ENCODE data around the gene ANGPTL7.
"Not testable (repeated sequence)": the region's sequence is repeated elsewhere in the genome, so short reads cannot be mapped to it uniquely, and the experiment has no call there.

The ANGPTL7 gene, protein sequence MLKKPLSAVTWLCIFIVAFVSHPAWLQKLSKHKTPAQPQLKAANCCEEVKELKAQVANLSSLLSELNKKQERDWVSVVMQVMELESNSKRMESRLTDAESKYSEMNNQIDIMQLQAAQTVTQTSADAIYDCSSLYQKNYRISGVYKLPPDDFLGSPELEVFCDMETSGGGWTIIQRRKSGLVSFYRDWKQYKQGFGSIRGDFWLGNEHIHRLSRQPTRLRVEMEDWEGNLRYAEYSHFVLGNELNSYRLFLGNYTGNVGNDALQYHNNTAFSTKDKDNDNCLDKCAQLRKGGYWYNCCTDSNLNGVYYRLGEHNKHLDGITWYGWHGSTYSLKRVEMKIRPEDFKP

DNA sequence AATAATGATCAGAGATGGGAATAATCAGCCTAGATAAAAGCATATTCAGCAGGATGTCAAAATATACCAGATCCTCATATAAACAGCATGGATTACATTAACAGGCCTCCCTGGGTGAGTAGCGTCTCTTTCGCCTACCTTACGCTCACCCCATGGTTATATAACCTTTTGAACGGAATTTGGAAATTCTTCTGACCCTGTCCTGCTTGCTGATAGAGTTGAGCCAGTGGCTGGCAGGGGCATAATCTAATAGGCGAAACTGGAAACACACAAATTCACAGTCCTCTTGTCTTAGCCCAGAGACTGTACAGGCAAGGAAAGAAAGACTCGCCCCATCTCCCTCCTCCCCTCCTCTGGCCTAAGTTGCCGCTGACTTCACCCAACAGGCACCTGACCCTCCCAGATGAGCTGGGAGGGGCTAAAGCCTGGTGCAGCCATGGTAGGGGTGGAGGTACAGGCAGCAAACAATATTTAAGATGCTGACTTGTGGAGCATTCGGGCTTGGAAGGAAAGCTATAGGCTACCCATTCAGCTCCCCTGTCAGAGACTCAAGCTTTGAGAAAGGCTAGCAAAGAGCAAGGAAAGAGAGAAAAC, at the start of gene ANGPTL7:
Gene ANGPTL7 (plus strand): TSS at position 498 of the 594 bp plus-strand sequence. CDS start 225 bp downstream, outside the sequence.
- no peak for DNase-seq

DNA sequence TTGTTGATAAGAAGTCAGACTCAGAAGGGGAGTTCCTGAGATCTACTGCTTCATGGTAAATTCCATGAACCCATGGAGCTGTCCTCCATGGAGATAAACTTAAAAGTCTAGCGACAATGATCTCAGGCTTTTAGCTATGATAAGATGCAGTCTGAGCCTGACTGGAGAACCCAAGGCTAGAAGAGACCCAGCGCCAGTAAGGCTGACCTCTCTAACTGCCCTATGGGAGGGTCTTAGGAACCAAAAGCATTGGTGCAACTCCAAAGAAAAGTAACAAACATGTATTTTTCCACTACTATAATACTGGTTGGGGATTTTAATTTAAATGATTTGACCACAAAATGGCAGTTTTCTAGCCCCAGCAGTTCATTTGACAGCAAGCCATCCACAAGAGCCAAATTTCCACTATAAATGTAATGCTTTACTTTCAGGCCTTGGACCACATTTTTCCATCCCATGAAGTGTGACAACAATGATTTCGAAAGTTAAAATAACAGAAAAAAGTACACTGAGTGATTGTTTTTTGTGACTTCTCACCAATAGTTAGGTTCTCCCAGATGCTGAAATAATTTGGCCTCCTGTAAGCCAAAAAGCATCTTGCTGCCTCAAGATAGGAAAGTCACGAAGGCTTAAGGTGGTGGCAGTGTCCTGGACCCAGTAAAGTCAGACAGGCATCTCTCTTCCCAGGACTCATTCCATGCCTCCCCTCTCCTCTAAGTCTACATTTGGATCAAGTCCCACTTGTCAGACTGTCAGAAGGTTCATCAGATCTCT, 46.4 kb upstream of the ANGPTL7 start:
- DNase-seq: no peak

DNA sequence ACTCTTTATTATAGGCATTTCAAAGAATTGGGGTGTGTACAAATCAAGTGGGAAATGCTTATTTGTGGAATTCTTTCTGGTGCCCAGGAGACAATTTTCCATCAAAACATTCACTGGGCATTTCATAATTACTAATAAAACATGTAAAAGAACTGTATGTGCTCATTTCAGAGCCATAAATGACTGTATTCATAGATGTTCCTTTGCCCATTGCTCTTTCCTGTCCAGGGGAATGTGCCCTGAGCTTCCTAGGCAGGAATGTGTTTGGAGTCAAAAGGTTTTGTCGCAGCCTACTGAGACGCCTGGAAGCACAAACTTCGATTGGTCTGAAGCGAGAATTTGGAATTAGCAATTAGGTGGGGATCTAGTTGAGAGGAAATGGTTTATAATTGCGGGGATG, 45.8 kb upstream of the ANGPTL7 start:
- no peak for DNase-seq

DNA sequence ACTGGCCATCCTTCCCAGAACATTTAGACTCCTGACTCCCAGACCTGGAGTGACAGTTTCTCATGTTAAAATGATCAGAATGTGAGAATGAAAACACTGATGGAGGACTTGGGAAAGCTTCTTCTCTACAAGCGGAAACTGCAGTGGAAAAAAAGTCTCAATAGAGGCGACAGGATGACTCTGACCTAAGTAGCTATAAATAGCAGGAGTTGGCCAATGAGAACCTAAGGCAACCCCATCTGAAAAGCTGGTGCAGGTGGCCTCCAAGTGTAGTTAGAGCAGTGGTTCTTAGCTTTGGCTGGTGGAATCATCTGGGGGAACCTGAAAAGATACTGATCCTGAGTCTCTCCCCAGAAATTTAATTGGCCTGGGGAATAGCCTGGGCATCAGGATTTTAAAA, 45.2 kb upstream of the ANGPTL7 start:
- DNase-seq: no peak

DNA sequence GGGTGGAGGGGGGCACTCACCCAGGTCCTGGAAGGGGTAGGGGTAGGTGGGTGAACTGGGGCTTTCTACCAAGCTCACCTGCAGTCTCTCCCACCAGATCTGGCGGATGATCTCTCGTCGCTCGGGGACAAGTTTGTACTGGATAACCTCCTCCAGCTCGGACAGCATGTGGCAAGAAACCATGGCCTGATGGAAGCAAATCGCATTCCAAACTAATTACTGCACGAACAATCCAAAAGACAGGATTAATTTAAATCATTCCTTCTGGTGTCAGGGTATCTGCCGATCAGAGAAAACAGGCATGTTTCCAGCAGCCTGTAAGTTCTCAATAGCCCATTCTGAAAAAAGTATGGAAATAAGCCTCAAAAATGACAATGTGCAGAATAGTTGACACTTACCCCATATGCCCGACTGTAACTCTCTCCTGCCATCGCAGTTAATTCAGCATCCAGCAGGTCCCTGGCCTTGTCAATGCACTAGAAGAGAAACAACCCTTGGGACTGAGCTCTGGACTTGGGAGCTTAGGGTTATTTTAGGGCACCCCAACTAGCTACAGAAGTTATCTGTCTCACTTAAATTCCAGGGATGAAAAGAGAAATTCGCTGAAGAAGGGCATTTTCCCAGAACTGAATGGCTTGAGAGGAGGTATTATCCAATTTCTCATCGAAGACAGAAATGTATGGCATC, 44.4 kb upstream of the ANGPTL7 start:
- no peak for DNase-seq

DNA sequence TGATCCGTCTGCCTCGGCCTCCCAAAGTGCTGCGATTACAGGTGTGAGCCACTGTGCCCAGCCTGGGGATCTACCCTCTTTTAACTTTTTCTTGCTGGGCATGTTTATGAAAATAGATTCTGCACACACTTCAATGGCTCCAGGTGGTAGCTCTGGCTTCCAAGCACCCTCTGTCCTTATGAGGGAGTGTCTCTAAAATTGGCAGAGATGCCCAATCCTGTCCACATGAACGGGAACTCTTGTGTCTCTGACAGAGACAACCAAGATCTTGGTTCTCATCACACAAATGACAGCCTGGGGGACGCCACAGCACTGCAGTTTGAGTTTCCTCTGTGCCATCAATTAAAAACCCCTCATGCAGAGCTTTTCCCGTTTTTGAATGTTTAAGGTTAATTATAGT, 43.4 kb upstream of the ANGPTL7 start:
- no peak for DNase-seq

DNA sequence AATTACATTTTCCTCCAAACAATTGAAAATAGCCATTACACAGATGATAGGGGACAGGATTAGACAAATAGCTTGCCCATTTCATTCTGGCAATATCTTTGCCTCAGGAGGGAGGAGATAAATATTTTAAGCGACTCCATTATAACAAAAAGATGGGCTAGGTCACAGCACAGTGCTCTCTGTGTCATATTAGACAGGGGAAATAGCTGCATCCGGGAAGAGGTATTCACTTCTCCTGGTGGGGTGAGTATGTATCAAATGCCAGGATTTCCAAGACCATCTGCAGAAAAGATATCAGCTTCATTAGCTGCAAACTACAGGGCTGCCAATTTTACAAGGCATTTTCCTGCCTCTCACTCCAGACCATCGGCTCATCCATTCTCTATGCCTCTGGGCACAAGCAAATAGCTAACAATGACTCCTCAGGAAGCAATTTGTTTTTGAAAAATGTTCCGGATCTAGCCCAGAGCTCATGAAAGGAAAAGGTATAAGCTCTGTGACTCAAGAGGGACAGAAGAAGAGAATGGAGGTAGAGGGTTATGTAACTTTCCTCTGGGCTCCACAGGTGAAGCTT, 41.9 kb upstream of the ANGPTL7 start:
- DNase-seq: no peak

DNA sequence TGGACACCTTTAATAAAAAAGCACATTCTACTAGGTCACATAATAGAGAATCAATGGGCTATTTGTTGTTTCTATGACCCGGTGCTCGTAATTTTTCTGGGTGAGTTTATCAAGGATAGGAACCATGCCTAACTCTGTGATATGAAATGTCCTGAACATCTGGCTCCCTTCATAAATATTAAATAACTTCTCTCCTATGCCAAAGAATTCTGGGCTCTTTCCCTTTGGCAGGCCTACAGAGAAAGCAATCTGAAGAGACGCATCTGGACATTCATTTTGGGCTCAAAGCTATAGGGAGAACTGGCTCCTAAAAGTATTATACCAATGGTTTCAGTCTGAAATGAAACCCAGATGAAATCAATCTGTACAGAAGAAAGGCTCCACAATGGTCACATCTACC, 38.8 kb upstream of the ANGPTL7 start:
- no peak for DNase-seq

DNA sequence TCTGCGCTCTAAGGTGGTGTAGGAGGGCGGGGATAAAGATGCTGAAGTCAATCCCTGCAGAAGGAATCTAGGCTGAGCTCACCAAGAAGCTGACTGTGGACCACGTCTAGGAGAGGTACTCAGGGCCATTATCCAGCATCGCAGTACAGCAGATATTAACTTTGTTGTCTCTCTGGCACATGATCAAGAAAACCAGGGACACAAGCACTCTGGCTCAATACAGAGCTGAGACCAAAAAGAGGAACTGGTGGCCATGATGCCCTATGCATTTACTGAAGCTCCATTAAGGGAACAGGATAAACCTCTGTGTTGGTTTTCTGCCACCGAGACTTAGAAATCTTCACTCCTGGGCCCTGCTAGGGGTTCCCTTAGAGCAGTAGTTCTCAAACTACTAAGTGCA, 38.0 kb upstream of the ANGPTL7 start:
- DNase-seq: no peak

DNA sequence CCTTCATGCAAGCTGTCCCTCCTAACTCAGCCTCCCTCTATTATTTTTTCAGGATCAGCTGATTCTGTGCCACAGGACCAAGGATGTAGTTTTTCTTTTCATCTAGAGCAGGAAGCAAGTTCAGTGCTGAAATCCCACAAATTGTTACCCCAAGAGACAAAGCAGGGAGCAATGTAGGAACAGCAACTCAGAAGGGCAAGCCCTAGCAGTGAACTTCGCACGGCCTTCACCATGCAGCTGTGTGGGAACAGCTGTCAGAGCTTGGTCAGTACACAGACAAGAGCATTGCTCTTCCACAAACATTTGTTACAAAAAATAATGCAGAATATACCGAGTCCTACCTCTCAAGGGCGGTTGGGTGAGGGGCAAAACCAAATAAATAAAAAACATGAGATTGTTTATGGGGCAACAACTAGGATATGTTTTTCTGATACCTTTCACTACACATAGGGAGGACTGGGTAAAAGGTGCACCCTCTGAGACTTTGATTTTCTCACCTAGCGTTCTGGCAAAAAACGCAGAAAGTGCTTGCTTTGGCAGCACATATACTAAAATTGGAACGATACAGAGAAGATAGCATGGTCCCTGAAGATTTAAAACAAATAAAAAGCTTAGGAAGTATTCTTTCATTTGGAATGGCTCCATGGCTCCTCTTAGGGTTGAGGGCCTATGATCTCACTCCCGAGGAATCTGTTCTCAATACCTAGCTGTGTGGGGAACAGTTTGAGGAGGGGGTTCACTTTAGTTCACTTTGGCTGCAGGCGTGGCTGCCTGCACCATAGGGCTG, 37.1 kb upstream of the ANGPTL7 start:
- no peak for DNase-seq

DNA sequence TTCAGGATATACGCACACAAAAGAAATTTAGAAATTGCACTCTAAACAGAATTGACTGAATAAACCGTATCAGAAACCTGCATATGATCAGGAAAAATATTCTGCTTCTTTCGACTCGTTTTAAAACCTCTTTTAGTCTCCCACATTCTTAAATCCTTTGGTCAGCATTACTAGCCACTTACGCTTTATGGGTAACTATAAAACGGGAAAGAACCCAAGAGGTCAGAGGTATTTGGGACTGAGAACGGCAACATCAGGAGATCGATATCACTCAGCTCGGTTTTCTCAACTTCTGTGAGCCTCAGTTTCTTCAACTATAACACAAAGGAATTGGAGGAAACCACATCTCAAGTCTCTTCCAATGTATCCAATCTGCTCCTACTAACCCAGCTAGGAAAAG, 36.4 kb upstream of the ANGPTL7 start:
- DNase-seq: no peak

DNA sequence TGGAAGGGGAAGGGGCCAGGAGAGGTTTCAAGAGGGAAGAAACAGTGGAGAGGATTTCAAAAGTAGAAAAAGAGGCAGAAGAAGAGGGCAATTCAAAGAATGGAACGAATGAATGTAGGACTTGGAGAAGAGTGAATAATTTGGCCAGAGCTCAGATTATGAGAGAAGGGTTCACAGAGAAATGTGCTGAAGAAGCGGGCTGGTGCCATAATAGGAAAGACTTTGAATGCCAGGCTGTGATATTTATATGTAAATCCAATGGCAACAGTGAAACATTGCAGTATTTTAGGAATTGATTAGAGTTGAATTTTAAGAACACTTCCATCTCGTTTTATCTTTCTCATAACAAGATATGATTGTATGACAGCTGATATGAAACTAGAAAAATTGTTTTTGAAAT, 36.0 kb upstream of the ANGPTL7 start:
- no peak for DNase-seq

DNA sequence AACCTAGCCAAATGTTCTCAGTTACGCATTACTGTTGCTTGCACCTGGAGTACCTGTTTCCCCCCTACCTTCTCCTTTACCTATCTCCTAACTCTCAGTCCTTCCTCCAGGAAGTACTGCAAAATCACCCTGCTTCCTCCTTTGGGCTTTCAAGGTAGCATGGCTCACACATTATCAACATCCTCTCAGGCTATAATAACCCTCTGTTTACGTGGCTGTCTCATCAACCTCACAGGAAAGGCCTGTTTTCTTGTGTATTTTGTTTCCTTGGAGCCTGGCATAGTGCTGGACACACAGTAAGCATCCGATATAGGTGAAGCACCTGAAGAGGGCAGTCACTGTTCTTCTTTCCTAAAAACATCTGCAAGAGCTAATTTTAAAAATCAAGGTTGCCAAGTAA, 32.7 kb upstream of the ANGPTL7 start:
- DNase-seq: no peak

DNA sequence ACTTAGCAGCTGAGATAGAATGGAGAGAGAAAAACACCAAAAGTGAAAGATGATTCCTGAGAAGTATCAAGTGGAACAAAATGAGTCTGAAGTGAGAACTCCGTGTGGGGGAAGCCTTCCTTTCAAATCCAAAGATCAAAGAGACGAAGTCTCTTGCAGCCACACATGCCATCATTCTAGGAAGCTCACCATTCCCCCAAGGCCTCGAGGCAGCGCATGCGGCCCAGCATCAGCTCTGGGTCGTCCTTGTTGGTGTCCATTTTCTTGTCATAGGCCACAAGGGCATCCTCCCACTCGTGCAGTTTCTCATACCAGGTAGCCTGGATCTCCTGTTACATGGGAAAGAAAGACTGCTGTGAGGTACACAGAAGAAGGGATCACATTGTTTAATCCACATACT, 32.2 kb upstream of the ANGPTL7 start:
- DNase-seq: no peak

DNA sequence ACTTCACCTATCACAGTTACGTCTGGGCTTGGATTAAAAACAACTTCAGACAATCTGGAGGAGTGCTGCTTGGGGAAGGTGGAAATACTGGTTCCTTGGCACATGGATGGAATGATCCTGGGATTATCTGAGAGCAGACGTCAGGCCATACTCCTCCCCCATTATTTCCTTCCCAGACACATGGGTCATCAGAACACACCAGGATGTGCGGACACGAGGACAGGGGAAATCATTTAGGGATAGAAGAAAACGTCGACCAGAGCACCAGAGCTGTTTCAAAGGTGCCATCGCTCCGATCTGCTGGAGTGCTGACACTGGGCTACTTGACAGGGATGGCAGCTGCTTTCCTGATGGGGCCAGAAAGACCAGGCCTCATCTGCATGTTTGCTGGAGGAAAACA, 31.8 kb upstream of the ANGPTL7 start:
- no peak for DNase-seq

DNA sequence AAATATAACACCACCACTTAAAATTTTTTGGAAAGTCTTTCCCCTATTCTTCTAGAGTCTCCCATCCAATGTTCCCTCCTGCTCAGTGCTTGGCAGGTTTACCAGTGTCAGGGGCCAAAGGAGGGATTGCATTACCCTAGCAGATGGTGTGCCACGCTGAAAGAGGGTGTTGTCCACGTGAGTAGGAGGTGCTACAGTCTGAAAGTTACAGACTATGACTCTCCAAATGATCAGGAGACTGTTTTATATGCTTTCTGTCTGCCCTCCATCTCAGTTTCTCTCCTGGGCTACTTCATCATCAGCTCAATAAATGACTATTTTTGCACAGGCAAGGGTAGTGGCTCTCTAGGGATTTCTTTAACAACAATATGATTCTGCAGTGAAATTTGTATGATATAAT, 31.3 kb upstream of the ANGPTL7 start:
- DNase-seq: no peak

DNA sequence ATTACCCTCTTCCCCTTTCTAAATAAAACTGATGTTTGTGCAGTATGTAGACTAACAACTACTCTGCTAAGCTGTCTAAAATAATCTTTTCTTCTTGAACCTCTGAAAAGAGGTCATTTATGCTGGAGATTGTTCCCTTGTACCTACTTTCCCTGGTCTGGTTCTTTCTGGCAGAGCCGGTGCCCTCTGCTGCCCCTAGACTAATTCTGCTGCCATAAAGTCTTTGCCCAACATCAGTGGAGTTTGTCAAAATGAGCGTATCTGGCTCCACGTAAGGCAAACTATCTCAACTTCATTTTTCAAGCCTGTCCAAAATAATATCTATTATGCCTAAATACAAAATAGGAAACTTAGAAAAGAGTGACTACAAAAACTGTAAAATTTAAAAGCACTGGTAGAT, 30.9 kb upstream of the ANGPTL7 start:
- DNase-seq: no peak

DNA sequence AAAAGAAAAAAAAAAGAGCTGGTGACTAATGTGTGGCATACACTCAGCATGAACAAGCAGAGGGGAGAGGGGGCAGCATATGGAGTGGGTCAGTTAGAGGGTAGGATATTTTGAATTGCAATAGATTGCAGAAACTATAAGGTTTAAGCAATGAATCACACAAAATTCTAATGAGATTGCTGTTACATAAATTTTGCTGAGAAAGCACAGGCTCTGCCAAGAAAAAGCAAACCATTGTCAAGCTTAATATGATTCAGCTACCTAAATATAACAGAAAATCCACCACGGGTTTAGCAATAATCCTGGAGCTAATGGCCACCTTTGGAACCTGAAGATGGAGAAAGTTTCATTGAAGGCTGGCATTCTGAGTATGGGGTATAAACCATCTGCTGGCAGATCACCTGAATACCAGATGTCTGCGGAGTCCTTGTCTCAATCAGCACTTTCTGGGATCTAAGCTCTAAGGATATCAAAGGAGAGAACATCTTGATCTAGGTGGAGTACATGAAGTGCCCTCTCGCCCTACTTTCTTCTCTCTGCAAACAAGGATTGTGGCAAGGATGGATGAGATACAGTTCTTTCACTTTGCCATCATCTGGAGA, 30.3 kb upstream of the ANGPTL7 start:
- DNase-seq: no peak

DNA sequence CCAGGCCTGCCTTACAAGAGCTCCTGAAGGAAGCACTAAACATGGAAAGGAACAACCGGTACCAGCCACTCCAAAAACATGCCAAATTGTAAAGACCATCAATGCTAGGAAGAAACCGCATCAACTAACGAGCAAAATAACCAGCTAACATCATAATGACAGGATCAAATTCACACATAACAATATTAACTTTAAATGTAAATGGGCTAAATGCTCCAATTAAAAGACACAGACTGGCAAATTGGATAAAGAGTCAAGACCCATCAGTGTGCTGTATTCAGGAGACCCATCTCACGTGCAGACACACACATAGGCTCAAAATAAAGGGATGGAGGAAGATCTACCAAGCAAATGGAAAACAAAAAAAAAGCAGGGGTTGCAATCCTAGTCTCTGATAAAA, 26.4 kb upstream of the ANGPTL7 start:
- DNase-seq: not testable (repeated sequence)

DNA sequence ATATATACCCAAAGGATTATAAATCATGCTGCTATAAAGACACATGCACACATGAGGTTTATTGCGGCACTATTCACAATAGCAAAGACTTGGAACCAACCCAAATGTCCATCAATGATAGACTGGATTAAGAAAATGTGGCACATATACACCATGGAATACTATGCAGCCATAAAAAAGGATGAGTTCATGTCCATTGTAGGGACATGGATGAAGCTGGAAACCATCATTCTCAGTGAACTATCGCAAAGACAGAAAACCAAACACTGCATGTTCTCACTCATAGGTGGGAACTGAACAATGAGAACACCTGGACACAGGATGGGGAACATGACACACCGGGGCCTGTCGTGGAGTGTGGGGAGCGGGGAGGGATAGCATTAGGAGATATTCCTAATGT, 22.4 kb upstream of the ANGPTL7 start:
- DNase-seq: not testable (repeated sequence)

DNA sequence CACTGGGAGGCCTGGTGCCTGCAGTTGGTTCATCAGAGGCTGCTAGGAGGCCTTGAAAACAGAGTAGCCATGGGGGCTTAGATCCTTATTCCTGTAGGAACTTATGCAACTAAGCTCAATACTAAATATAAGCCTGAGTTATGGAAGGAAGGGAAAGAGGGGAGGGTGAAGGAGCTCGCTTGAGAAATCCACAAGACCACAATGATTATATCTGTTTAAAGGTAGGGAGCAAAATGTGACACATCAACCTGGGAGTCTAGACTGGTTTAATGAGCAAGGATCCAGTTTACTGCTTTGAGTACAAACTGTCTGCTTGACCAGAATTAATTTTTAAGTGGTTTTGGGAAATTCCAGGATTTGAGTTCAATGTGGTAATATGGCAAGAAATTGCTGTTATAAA, 20.4 kb upstream of the ANGPTL7 start:
- no peak for DNase-seq

DNA sequence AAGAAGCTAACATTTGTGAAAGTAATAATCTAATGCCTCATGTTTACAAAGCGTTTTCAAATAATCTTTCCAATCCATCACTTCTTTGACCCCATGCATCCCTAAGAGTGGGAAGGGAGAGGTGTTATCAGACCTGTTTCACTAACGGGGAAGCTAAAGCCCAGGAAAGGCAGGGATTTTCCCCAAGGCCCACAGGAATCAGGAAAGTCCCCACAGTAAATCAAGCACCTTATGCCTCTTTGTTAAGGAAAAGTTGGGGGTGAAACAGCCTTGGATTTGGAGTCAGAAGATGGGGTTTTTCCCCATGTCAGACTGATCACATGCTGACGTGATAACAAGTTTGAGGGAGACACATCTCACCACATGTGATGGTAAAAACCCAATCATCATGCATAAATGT, 20.0 kb upstream of the ANGPTL7 start:
- DNase-seq: no peak
